SU-DHL-6 (cell line): ENCODE measurements around the gene ACY1.

Experiments used
- CTCF ChIP-seq: fragments of 200-600 bp; sonication (generic); IDR thresholded peaks from one replicate; pipeline ENCODE4 v1.5.1; 2017; ENCODE audit warnings: antibody characterized with exemption, mild to moderate bottlenecking, low read length, moderate library complexity; ENCODE audit not compliant: insufficient read depth, poor library complexity, severe bottlenecking
- EZH2phosphoT487 ChIP-seq: fragments of 200-600 bp; sonication (generic), shearing (Covaris generic); conservative IDR thresholded peaks from 2 replicates; pipeline ENCODE4 v1.6.1; 2018; ENCODE audit warnings: mild to moderate bottlenecking, antibody characterized with exemption, low read length, moderate library complexity, mixed read lengths

GRCh38 chr3:51964521-51964920 is 18.8 kb upstream of the ACY1 start:
- no peak for TF ChIP-seq CTCF
- TF ChIP-seq EZH2phosphoT487, result no peak
